ENCODE data around the gene ZNF24. TPM values are rescaled to one million over a fixed set of nuclear protein-coding genes. Genes with fewer than 3 reads are reported as not detected.

ZNF24 gene
- polyA plus RNA-seq, 1 donor: 48.7 TPM

DNA sequence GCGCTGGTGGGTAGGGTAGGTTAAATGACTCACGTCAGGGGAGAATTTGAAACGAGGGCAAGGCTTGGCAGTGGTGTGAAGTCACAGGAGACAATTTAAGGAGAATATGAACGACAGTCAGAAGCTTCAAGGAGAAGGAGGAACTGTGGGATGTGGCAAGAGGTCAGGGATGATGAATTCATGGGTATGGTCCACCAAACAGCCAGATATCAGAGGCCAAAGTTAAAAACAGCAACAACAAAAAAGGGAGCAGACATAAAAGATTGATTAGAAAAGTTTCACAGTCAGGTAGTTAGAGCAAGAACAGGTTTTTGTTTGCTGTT is 34.3 kb upstream of the ZNF24 start:
- Histone ChIP-seq H3K4me1 (ENCODE audit: control insufficient read depth, insufficient read depth, low read length) (peaks cover 2% of the 10 kb centered on the region), H3K27me3 (ENCODE audit: control insufficient read depth, insufficient read depth, low read length) (peaks cover 19% of the 10 kb centered on the region), H3K36me3 (ENCODE audit: control insufficient read depth, insufficient read depth, low read length) (peaks cover 3% of the 10 kb centered on the region), H3K9me3 (ENCODE audit: control insufficient read depth, low read depth, low read length) (no peaks in the 10 kb centered on the region), H3K4me3 (ENCODE audit: low read length) (no peak overlapping the region), H3K27ac (ENCODE audit: low read length) (no peak overlapping the region)
- WGBS (ENCODE audit: insufficient coverage, low lambda C conversion rate): 51% methylated on average over 3 of the region's 4 CpGs
- DNase-seq: no peak

DNA sequence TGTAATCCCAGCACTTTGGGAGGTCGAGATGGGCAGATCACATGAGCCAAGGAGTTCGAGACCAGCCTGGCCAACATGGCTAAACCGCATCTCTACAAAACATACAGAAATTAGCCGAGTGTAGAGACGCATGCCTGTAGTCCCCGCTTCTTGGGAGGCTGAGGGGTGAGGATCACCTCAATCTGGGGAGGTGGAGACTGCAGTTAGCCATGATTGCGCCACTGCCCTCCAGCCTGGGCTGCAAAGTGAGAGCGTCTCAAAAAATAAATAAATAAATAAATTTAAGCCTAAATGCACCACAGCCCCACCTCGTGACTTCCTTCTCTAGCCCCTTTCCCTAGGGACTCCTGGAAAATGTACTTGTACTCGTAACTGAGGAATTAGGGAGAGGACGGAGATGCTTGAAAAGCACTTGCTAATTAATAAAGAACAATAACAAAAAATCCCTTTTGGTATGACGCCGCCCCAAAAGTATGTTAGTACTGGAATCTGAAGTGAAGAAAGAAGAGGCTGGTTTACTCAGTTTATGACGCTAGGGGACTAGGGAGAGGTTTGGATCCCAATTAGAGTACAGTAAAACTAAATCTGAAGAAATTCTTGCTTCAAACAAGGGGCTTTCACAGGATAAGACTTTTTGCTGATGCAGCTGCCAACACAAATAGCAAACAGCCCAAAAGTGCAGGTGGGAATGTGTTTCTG is 33.8 kb upstream of the ZNF24 start:
- H3K36me3 ChIP-seq (ENCODE audit: control insufficient read depth, insufficient read depth, low read length): peaks cover 3% of the 10 kb centered on the region
- DNase-seq: no peak
- H3K4me3 ChIP-seq (ENCODE audit: low read length): no peak overlapping the region
- peaks cover 2% of the 10 kb centered on the region for H3K4me1 ChIP-seq (ENCODE audit: control insufficient read depth, insufficient read depth, low read length)
- 70% methylated on average over 2 of the region's 14 CpGs for WGBS (ENCODE audit: insufficient coverage, low lambda C conversion rate)
- no peak overlapping the region for H3K27ac ChIP-seq (ENCODE audit: low read length)
- no peaks in the 10 kb centered on the region for H3K9me3 ChIP-seq (ENCODE audit: control insufficient read depth, low read depth, low read length)
- H3K27me3 ChIP-seq (ENCODE audit: control insufficient read depth, insufficient read depth, low read length): peaks cover 19% of the 10 kb centered on the region

DNA sequence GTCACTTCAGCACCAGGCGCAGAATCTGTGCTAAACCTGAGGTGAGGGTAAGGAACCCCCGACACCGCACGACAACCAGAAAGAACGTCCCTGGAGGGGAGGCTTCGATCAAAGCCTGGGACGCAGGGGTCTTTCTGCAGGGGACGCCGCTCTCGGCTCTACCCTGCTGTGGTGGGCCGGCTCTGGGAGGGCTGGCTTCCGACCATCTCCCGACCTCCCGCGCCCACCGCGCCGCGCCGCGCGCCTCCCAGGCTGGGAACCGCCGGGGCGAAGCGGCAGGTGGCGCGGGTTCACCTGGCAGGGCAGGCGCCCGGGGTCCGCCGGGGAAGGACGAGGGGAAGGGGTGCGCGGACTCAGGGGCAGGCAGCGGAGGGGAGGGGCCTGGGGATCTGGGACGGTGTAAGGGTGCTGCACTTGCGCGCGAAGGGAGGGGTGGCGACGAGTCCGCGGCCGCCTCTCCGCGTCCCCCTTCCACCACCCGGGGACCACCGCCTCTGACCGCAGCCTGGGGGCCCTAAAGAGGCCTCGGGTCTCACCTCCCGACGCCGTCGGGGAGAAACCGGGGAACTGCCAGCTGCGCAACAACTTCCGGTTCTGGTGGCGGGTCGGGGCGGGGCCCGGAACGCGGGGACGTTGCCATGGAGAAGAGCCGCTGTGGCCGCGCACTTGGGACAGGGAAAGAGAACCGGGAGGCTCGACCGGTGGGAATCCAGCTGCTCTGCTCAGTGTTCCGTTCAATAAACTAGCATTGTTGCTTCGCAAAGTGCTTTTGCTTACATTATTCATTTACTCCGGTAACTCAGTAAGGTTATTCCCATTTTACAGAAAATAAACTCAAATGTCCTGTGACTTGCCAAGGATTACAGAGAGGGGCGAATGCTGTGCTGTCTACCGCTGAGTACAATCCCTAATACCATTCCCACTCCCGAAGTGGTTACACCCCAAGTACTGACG is 32.8 kb upstream of the ZNF24 start, which contains the start of gene ZNF396:
Gene ZNF396, minus strand, starts transcription at position 596 of the 954 bp plus-strand sequence. CDS start 3,045 bp downstream, outside the sequence.
- H3K4me3 ChIP-seq (ENCODE audit: low read length): peak within 1 kb of the TSS; percentile 69
- H3K4me1 ChIP-seq (ENCODE audit: control insufficient read depth, insufficient read depth, low read length): peaks cover 2% of the 10 kb centered on the region
- no peak within 1 kb of the TSS for H3K27ac ChIP-seq (ENCODE audit: low read length)
- H3K9me3 ChIP-seq (ENCODE audit: control insufficient read depth, low read depth, low read length): no peaks in the 10 kb centered on the region
- H3K27me3 ChIP-seq (ENCODE audit: control insufficient read depth, insufficient read depth, low read length): peaks cover 19% of the 10 kb centered on the region
- no CpG with 5 or more reads among the region's 78 CpGs for WGBS (ENCODE audit: insufficient coverage, low lambda C conversion rate)
- peaks cover 3% of the 10 kb centered on the region for H3K36me3 ChIP-seq (ENCODE audit: control insufficient read depth, insufficient read depth, low read length)
- peak; percentile 54 to 80 for DNase-seq

DNA sequence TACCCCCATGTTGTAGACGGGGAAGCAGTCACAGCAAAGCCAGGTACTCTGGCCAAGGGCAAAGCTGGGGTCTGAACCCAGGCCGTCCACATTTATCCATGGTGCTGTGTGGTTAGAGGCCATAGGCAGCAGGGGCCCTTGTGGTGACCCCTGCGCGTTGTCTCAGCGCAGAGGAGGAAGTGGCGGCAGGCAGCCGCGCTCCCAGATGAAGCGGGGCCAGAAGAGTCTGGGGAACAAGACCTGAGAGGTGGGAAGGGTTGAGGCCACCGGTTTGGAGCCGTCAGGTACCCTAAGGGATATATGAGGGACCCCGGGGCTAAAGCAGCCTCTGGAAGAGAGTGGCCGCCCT is 32.1 kb upstream of the ZNF24 start:
- Histone ChIP-seq H3K4me1 (ENCODE audit: control insufficient read depth, insufficient read depth, low read length) (peaks cover 2% of the 10 kb centered on the region), H3K9me3 (ENCODE audit: control insufficient read depth, low read depth, low read length) (no peaks in the 10 kb centered on the region), H3K36me3 (ENCODE audit: control insufficient read depth, insufficient read depth, low read length) (peaks cover 3% of the 10 kb centered on the region), H3K4me3 (ENCODE audit: low read length) (peak overlapping the region; percentile 69), H3K27ac (ENCODE audit: low read length) (no peak overlapping the region), H3K27me3 (ENCODE audit: control insufficient read depth, insufficient read depth, low read length) (peaks cover 19% of the 10 kb centered on the region)
- DNase-seq: peak in 1 of 2 donors; percentile 9
- WGBS (ENCODE audit: insufficient coverage, low lambda C conversion rate): no CpG with 5 or more reads among the region's 13 CpGs

DNA sequence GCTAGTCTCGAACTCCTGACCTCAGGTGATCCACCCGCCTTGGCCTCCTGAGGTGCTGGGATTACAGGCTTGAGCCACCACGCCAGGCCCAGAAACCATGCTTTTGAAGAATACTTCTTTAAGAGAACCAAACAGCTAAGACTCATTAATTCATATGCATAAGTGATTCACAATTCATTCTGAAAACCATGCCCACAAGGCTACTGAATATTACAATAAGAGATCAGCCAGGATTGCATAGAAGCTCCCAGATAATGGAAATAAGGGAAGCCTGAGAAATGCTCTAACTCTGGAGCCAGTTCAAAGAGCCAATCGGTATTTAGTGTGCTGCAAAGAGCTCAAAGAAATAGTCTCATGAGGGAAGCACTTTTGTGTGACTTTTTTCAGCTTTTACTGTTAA is 30.5 kb upstream of the ZNF24 start:
- WGBS (ENCODE audit: insufficient coverage, low lambda C conversion rate): no CpG with 5 or more reads among the region's 4 CpGs
- DNase-seq: no peak

DNA sequence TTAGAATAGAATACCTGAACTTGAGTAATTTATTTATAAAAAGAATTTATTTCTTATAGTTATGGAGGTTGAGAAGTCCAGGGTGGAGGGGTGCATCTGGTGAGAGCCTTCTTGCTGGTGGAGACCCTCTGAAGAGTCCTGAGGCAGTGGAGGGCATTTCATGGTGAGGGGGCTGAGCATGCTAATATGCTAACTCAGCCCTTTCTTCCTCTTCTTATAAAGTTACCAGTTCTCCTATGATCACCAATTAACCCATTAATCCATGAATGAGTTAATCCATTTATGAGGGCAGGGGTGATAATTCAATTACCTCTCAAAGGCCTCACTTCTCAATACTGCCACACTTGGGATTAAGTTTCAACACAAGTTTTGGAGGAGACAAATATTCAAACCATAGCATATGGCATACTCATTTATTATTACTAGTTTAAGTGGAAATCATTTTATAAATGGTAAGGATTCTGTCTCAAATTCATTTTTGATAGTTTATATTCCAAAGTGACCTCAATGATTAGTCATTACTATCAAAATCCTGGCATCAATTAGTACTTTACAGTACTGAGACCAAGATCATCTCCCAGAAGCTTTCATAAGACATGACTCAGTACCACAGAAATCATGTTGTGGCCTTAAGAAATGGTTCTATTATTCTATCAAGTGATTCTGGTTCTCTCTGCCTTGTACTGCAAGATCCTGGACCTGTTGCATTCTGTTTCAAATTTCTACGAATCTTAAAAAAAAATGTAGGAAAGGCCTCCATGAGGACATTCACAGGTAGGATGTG is 27.4 kb upstream of the ZNF24 start:
- Histone ChIP-seq H3K27me3 (ENCODE audit: control insufficient read depth, insufficient read depth, low read length) (no peaks in the 10 kb centered on the region), H3K9me3 (ENCODE audit: control insufficient read depth, low read depth, low read length) (no peaks in the 10 kb centered on the region), H3K4me3 (ENCODE audit: low read length) (no peak overlapping the region), H3K4me1 (ENCODE audit: control insufficient read depth, insufficient read depth, low read length) (peaks cover 2% of the 10 kb centered on the region), H3K27ac (ENCODE audit: low read length) (no peak overlapping the region), H3K36me3 (ENCODE audit: control insufficient read depth, insufficient read depth, low read length) (peaks cover 3% of the 10 kb centered on the region)
- no CpG with 5 or more reads among the region's 1 CpG for WGBS (ENCODE audit: insufficient coverage, low lambda C conversion rate)
- no peak for DNase-seq

More for the DNA sequence above, 30.5 kb upstream of the ZNF24 start:
- H3K4me3 ChIP-seq (ENCODE audit: low read length): no peak overlapping the region
- peaks cover 3% of the 10 kb centered on the region for H3K36me3 ChIP-seq (ENCODE audit: control insufficient read depth, insufficient read depth, low read length)
- H3K27ac ChIP-seq (ENCODE audit: low read length): no peak overlapping the region
- H3K4me1 ChIP-seq (ENCODE audit: control insufficient read depth, insufficient read depth, low read length): peaks cover 2% of the 10 kb centered on the region
- H3K9me3 ChIP-seq (ENCODE audit: control insufficient read depth, low read depth, low read length): no peaks in the 10 kb centered on the region
- H3K27me3 ChIP-seq (ENCODE audit: control insufficient read depth, insufficient read depth, low read length): peaks cover 16% of the 10 kb centered on the region

DNA sequence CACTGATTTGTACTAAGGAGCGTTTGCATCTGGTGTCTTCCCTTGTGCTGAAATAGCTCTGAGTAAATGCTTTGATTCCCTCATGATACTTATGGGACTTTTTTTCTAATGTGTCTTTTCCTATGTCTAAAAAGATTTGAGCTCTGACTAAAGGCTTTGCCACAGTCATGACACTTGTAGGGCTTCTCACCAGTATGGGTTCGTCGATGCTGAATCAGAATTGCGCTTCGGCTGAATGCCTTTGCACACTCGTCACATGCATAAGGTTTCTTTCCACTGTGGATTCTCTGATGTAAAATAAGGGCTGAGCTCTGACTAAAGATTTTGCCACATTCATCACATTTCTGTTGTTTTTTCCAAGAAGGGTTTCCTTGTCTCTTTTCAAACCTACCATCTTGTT is 24.9 kb upstream of the ZNF24 start:
- Histone ChIP-seq H3K4me3 (ENCODE audit: low read length) (no peak overlapping the region), H3K27me3 (ENCODE audit: control insufficient read depth, insufficient read depth, low read length) (no peaks in the 10 kb centered on the region), H3K27ac (ENCODE audit: low read length) (no peak overlapping the region), H3K4me1 (ENCODE audit: control insufficient read depth, insufficient read depth, low read length) (no peaks in the 10 kb centered on the region), H3K36me3 (ENCODE audit: control insufficient read depth, insufficient read depth, low read length) (peaks cover 3% of the 10 kb centered on the region), H3K9me3 (ENCODE audit: control insufficient read depth, low read depth, low read length) (no peaks in the 10 kb centered on the region)
- DNase-seq: no peak
- WGBS (ENCODE audit: insufficient coverage, low lambda C conversion rate): 90% methylated on average over 2 of the region's 6 CpGs

DNA sequence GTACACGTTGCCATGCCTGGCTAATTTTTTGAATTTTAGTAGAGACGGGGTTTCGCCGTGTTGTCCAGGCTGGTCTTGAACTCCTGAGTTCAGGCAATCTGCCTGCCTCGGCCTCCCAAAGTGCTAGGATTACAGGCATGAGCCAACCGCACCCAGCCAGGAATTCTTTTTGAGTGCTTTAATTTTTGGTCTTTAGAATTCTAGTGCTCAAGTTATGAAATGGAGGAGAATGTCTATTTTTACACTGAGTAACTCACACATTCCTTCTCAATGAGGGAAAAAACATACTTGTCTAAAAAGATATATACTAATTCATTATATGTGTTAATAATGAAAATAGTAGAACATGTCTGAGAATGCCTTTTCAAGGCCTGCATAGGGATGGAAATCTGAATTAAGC is 24.4 kb upstream of the ZNF24 start:
- Histone ChIP-seq H3K27me3 (ENCODE audit: control insufficient read depth, insufficient read depth, low read length) (no peaks in the 10 kb centered on the region), H3K4me1 (ENCODE audit: control insufficient read depth, insufficient read depth, low read length) (no peaks in the 10 kb centered on the region), H3K27ac (ENCODE audit: low read length) (no peak overlapping the region), H3K9me3 (ENCODE audit: control insufficient read depth, low read depth, low read length) (no peaks in the 10 kb centered on the region), H3K4me3 (ENCODE audit: low read length) (no peak overlapping the region), H3K36me3 (ENCODE audit: control insufficient read depth, insufficient read depth, low read length) (no peaks in the 10 kb centered on the region)
- no peak for DNase-seq
- WGBS (ENCODE audit: insufficient coverage, low lambda C conversion rate): 67% methylated on average over 1 of the region's 6 CpGs

DNA sequence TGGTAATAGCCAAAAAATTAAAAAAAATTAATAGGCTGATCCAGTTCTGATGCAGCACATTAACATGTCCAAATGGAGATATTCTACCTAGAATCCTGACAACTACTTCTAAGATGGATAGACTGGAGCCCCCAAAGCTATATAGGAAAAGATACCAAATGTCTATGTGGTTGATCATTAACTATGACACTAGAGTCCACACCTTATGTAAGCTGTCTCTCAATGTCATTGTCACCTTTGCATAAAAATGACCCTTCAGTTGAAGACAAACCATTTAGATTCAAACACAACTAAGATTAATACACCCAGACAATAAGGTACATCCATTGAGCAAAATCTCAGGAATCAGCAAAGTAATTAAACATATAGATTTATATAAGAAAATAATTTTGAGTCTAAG is 18.3 kb upstream of the ZNF24 start:
- DNase-seq: no peak
- H3K9me3 ChIP-seq (ENCODE audit: control insufficient read depth, low read depth, low read length): no peaks in the 10 kb centered on the region
- H3K36me3 ChIP-seq (ENCODE audit: control insufficient read depth, insufficient read depth, low read length): no peaks in the 10 kb centered on the region
- no peaks in the 10 kb centered on the region for H3K4me1 ChIP-seq (ENCODE audit: control insufficient read depth, insufficient read depth, low read length)
- H3K27me3 ChIP-seq (ENCODE audit: control insufficient read depth, insufficient read depth, low read length): no peaks in the 10 kb centered on the region
- H3K4me3 ChIP-seq (ENCODE audit: low read length): no peak overlapping the region
- H3K27ac ChIP-seq (ENCODE audit: low read length): no peak overlapping the region

DNA sequence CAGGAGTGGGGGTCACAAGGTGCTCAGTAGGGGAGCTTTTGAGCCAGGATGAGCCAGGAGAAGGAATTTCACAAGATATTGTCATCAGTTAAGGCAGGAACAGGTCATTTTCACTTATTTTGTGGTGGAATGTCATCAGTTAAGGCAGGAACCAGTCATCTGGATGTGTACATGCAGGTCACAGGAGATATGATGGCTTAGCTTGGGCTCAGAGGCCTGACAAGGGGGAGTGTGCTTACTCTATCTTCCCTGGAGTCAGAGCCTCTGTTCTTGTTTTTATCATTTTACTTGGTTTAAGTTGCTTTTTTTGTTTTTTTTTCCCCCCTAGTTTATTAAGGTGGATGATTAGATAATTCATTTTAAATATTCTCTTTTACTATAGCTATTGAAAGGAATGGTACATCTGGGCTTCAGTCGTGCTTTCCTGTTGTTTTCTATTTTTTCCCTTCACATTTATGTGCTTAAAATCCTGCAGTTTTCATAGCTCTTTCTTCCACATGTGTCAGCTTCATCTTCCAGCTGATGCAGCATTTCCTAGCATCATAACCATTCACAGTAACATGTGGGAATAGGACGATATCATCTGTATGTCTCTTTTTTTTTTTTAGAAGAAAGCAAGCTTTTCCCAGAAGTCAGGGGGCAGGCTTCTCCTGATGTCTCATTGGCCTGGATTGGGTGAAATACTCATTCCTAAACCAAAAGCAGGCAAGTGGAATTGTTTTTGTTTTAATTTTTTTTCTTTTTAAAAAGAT is 17.5 kb upstream of the ZNF24 start:
- Histone ChIP-seq H3K4me3 (ENCODE audit: low read length) (no peak overlapping the region), H3K36me3 (ENCODE audit: control insufficient read depth, insufficient read depth, low read length) (no peaks in the 10 kb centered on the region), H3K4me1 (ENCODE audit: control insufficient read depth, insufficient read depth, low read length) (no peaks in the 10 kb centered on the region), H3K27me3 (ENCODE audit: control insufficient read depth, insufficient read depth, low read length) (no peaks in the 10 kb centered on the region), H3K27ac (ENCODE audit: low read length) (no peak overlapping the region), H3K9me3 (ENCODE audit: control insufficient read depth, low read depth, low read length) (no peaks in the 10 kb centered on the region)
- 86% methylated on average over 1 of the region's 2 CpGs for WGBS (ENCODE audit: insufficient coverage, low lambda C conversion rate)
- no peak for DNase-seq
